ENCODE measurements around the gene CCDC191. TPM values are rescaled to one million over a fixed set of nuclear protein-coding genes. Genes with fewer than 3 reads are reported as not detected.

CCDC191 gene
- polyA plus RNA-seq, 3 donors: 0.48 to 2.9 (median 1.2) TPM

- Mint-ChIP-seq H3K36me3 (peaks cover 3% of the 10 kb centered on the region in 2 donors), H3K4me3 (peak overlapping the region in 1 of 2 donors; percentile 62), H3K27ac (peak overlapping the region; percentile 86 to 97 (median 93)), H3K9me3 (peaks cover 0 to 6% (median 0%) of the 10 kb centered on the region in 7 donors), H3K27me3 (ENCODE audit: low read depth in 3 of 3) (peaks cover 1 to 4% (median 4%) of the 10 kb centered on the region in 3 donors), H3K4me1 (peaks cover 30% of the 10 kb centered on the region)
- peak overlapping the region; percentile 63 for H3K4me2 ChIP-seq (replicated peaks; ENCODE audit: extremely low read depth, low read length, poor library complexity, severe bottlenecking)
- peaks cover 26 to 29% of the 10 kb centered on the region in 2 donors for H3K4me1 ChIP-seq (ENCODE audit: control insufficient read depth in 1 of 2, insufficient read depth in 2 of 2, low read length in 2 of 2)
- H3K9me3 ChIP-seq (replicated peaks in 1 of 2; ENCODE audit: control insufficient read depth in 1 of 2, insufficient read depth in 1 of 2, low read length in 2 of 2): no peaks in the 10 kb centered on the region
- 83% methylated on average over 2 of the region's 3 CpGs for whole genome bisulfite sequencing (ENCODE audit: insufficient coverage)
- intact Hi-C loops (cut with micrococcal nuclease): loop anchor here in 1 of 2 donors (5.0 kb wide), 1 partner anchor 256 kb away; the partner anchor contains the start of gene GRAMD1C
- peak overlapping the region in 1 of 3 experiments; percentile 66 for H3K4me3 ChIP-seq (replicated peaks in 1 of 3; ENCODE audit: low read depth in 2 of 3, low read length in 3 of 3)
- H3K9ac ChIP-seq (ENCODE audit: insufficient read depth, low read length, poor library complexity, severe bottlenecking): no peak overlapping the region
- peaks cover 0 to 1% of the 10 kb centered on the region in 2 donors for H3K36me3 ChIP-seq (replicated peaks in 1 of 2; ENCODE audit: control insufficient read depth in 1 of 2, insufficient read depth in 2 of 2, low read length in 2 of 2)
- peak overlapping the region; percentile 75 to 89 for H3K27ac ChIP-seq (ENCODE audit: low read depth in 1 of 2, low read length in 2 of 2)
- no peaks in the 10 kb centered on the region for H4K20me1 ChIP-seq (ENCODE audit: insufficient read depth, low read length)
- H3K27me3 ChIP-seq (ENCODE audit: control insufficient read depth in 2 of 2, insufficient read depth in 2 of 2, low read length in 2 of 2): no peaks in the 10 kb centered on the region
- TF ChIP-seq CTCF (IDR thresholded peaks at IDR 0.05): no peak
- peak overlapping the region; percentile 76 for H2AFZ ChIP-seq (ENCODE audit: insufficient read depth, low read depth, low read length, poor library complexity, severe bottlenecking)
- no peaks in the 10 kb centered on the region for H3K79me2 ChIP-seq (ENCODE audit: insufficient read depth, low read length)
- DNase-seq: no peak
Measured at GRCh38 chr3:114093016-114093380, 36.7 kb upstream of the CCDC191 start.

GRCh38 chr3:114092151-114093015 lies 36.1 kb upstream of the CCDC191 start:
- Histone ChIP-seq H3K79me2 (ENCODE audit: insufficient read depth, low read length) (no peaks in the 10 kb centered on the region), H3K4me1 (ENCODE audit: control insufficient read depth in 1 of 2, insufficient read depth in 2 of 2, low read length in 2 of 2) (peaks cover 26 to 29% of the 10 kb centered on the region in 2 donors), H4K20me1 (ENCODE audit: insufficient read depth, low read length) (no peaks in the 10 kb centered on the region), H3K9me3 (replicated peaks in 1 of 2; ENCODE audit: control insufficient read depth in 1 of 2, insufficient read depth in 1 of 2, low read length in 2 of 2) (no peaks in the 10 kb centered on the region), H3K9ac (ENCODE audit: insufficient read depth, low read length, poor library complexity, severe bottlenecking) (peak overlapping the region; percentile 55), H3K36me3 (replicated peaks in 1 of 2; ENCODE audit: control insufficient read depth in 1 of 2, insufficient read depth in 2 of 2, low read length in 2 of 2) (peaks cover 6 to 7% of the 10 kb centered on the region in 2 donors), H2AFZ (ENCODE audit: insufficient read depth, low read depth, low read length, poor library complexity, severe bottlenecking) (peak overlapping the region; percentile 76), H3K4me2 (replicated peaks; ENCODE audit: extremely low read depth, low read length, poor library complexity, severe bottlenecking) (peak overlapping the region; percentile 63), H3K27me3 (ENCODE audit: control insufficient read depth in 2 of 2, insufficient read depth in 2 of 2, low read length in 2 of 2) (no peaks in the 10 kb centered on the region), H3K4me3 (replicated peaks in 1 of 3; ENCODE audit: low read depth in 2 of 3, low read length in 3 of 3) (peak overlapping the region; percentile 26 to 66 (median 41)), H3K27ac (ENCODE audit: low read depth in 1 of 2, low read length in 2 of 2) (peak overlapping the region; percentile 75 to 89)
- Mint-ChIP-seq H3K27me3 (ENCODE audit: low read depth in 3 of 3) (peaks cover 1 to 2% (median 2%) of the 10 kb centered on the region in 3 donors), H3K4me1 (peaks cover 30% of the 10 kb centered on the region), H3K4me3 (peak overlapping the region; percentile 62 to 89), H3K27ac (peak overlapping the region; percentile 86 to 97 (median 93)), H3K9me3 (peaks cover 0 to 7% (median 6%) of the 10 kb centered on the region in 7 donors), H3K36me3 (peaks cover 9% of the 10 kb centered on the region in 2 donors)
- DNase-seq: peak; percentile 57 to 74 (median 72)
- no peak for TF ChIP-seq CTCF (IDR thresholded peaks at IDR 0.05)
- intact Hi-C loops (cut with micrococcal nuclease): loop anchor here in 1 of 2 donors (5.0 kb wide), 1 partner anchor 255 kb away; the partner anchor contains the start of gene GRAMD1C
- WGBS (ENCODE audit: insufficient coverage): 26% methylated on average over 9 of the region's 13 CpGs
